MM.1S (cell line): Measurements from ENCODE around the gene ADGRE3.

ENCODE experiments used
- EZH2 ChIP-seq: fragments of 300-600 bp; sonication (generic); optimal IDR thresholded peaks from 2 replicates; pipeline ENCODE3; 2017; ENCODE audit warnings: low read depth, mild to moderate bottlenecking, antibody characterized with exemption, low read length, mixed read lengths
- TF ChIP-seq, protein P1 (sequence below): fragments of 300-600 bp; sonication (generic); IDR thresholded peaks from 2 replicates; pipeline ENCODE4 v1.5.1; 2016; ENCODE audit warnings: antibody characterized with exemption, low read length, mixed read lengths

DNA sequence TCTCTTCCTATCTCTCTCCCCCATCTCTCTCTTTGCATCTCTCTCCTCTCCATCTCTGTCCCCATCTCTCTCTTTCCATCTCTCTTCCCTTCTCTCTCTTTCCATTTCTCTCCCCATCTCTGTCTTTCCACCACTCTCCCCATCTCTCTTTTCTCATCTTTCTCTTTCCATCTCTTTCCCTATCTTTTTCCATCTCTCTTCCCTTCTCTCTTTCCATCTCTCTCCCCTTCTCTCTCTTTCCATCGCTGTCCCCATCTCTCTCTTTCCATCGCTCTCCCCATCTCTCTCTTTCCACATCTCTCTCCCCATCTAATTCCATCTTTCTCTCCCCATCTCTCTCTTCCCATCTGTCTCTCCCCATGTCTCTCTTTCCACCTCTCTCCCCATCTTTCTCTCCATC lies 24.5 kb downstream of the ADGRE3 start:
- TF ChIP-seq, protein P1, sequence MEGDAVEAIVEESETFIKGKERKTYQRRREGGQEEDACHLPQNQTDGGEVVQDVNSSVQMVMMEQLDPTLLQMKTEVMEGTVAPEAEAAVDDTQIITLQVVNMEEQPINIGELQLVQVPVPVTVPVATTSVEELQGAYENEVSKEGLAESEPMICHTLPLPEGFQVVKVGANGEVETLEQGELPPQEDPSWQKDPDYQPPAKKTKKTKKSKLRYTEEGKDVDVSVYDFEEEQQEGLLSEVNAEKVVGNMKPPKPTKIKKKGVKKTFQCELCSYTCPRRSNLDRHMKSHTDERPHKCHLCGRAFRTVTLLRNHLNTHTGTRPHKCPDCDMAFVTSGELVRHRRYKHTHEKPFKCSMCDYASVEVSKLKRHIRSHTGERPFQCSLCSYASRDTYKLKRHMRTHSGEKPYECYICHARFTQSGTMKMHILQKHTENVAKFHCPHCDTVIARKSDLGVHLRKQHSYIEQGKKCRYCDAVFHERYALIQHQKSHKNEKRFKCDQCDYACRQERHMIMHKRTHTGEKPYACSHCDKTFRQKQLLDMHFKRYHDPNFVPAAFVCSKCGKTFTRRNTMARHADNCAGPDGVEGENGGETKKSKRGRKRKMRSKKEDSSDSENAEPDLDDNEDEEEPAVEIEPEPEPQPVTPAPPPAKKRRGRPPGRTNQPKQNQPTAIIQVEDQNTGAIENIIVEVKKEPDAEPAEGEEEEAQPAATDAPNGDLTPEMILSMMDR = no peak
- TF ChIP-seq EZH2 = no peak
